HG03521 (cell line): ENCODE data around the gene POLE4.

Source experiments
- ATAC-seq: cut with Tn5 transposase; IDR thresholded peaks from one replicate; pipeline ENCODE4 v1.9.1; 2021; ENCODE audit warnings: mild to moderate bottlenecking, moderate library complexity; ENCODE audit not compliant: unreplicated experiment

Gene POLE4

GRCh38 chr2:74958274-74959105, at the start of gene POLE4:
TSS of gene POLE4 (plus strand) at chr2:74958643. CDS start at chr2:74958680, 37 bp downstream.
- peak; percentile 90 for ATAC-seq

GRCh38 chr2:74908748-74909444, 49.5 kb upstream of the POLE4 start:
- no peak for ATAC-seq

- ATAC-seq = no peak
Observed at GRCh38 chr2:74910245-74910644, 48.2 kb upstream of the POLE4 start.

- no peak for ATAC-seq
Observed at GRCh38 chr2:74911061-74911460, 47.4 kb upstream of the POLE4 start.

GRCh38 chr2:74915743-74916142, 42.7 kb upstream of the POLE4 start:
- no peak for ATAC-seq

- ATAC-seq = no peak
Observed at GRCh38 chr2:74916394-74916793, 42.0 kb upstream of the POLE4 start.

GRCh38 chr2:74917702-74918619, 40.5 kb upstream of the POLE4 start:
- ATAC-seq = no peak

- no peak for ATAC-seq
Observed at GRCh38 chr2:74919827-74920226, 38.6 kb upstream of the POLE4 start.

- ATAC-seq = no peak
Observed at GRCh38 chr2:74921236-74921736, 37.2 kb upstream of the POLE4 start.

- no peak for ATAC-seq
Observed at GRCh38 chr2:74922592-74923227, 35.7 kb upstream of the POLE4 start.

GRCh38 chr2:74924463-74925265, 33.8 kb upstream of the POLE4 start:
- no peak for ATAC-seq

GRCh38 chr2:74925361-74925786, 33.1 kb upstream of the POLE4 start:
- no peak for ATAC-seq

- ATAC-seq = no peak
Observed at GRCh38 chr2:74927621-74928020, 30.8 kb upstream of the POLE4 start.

- no peak for ATAC-seq
Observed at GRCh38 chr2:74930811-74931486, 27.5 kb upstream of the POLE4 start.

GRCh38 chr2:74931940-74932339, 26.5 kb upstream of the POLE4 start:
- no peak for ATAC-seq

GRCh38 chr2:74935975-74936391, 22.5 kb upstream of the POLE4 start:
- no peak for ATAC-seq

GRCh38 chr2:74937221-74937880, 21.1 kb upstream of the POLE4 start:
- no peak for ATAC-seq

GRCh38 chr2:74938264-74938663, 20.2 kb upstream of the POLE4 start:
- no peak for ATAC-seq
